GM20431 (cell line): ENCODE measurements around the gene FRMD8.

ENCODE experiments used
- in situ Hi-C: fragments of 300-500 bp; cut with MseI, MboI; formaldehyde crosslinking; loops from one replicate; pipeline ENCODE4 v1.15.0; 2020; ENCODE audit warnings: low sequenced_read_pairs; ENCODE audit not compliant: unreplicated experiment

The FRMD8 gene

DNA sequence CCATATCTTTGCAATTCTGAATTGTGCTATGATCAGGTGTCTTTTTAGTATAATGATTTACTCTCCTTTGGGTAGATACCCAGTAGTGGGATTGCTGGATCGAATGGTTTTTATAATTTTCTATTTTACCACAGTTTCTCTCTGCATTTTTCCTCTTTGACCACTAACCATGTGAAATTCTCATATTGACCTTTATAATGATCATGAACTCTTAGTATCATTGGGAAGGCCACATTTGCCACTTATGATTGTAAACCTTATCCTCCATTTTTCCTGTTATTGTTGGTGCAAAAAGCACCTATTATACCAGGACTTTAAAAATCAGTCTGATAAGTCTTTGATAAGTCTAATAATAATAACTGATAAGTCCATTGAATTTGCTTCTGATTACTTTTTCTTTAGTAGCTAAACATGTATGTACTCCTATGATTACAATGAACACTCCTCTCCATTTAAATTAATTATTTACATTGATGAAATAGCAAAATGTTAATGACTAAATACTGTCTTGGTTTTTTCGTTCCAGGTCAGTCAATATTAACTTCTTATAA is 45.7 kb downstream of the FRMD8 start:
- in situ Hi-C loops = no loop called here

DNA sequence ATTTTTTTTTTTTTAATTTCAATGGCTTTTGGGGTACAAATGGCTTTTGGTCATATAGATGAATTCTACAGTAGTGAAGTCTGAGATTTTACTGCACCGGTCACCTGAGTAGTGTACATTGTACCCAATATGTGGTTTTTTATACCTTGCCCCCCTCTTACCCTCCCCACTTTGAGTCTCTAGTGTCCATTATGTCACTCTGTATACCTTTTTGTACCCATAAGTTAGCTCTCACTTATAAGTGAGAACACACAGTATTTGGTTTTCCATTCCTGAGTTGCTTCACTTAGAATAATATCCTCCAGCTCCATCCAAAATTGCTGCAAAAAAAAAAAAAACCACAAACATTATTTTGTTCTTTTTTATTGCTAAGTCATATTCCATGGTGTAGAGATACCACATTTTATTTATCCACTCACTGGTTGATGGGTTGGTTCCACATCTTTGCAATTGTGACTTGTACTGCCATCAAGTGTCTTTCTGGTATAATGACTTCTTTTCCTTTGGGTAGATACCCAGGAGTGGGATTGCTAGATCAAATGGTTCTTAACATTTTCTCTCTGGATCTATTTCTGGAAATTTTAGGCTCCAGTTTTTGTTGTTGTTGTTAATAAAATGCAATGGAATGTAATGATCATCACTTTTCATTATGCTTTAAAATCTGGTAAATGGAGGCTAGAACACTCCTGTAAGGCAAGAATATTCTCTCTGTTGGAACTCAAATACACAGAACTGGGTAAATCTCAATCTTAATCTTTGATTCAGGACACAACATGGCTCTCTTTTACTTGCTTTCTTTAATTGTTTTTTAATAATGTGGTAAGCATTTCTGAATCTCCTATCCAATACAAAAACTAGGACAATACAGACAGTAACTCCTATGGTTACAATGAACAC is 46.5 kb downstream of the FRMD8 start:
- in situ Hi-C loops = no loop called here

DNA sequence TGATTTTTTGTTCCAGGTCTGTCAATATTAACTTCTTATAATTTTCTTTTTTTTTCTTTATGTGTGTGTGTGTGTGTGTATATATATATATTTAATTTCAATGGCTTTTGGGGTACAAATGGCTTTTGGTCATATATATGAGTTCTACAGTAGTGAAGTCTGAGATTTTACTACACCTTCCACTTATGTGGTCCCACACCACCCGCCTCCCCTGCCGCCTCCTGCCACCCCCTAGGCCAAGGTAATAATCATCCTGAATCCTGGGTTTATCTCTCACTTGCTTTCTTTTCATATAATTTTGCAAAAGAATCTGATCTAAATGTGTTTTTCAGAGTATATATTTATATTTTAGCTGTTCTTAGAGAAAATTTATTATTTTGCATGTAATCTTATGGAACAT is 47.2 kb downstream of the FRMD8 start:
- in situ Hi-C loops = no loop called here

DNA sequence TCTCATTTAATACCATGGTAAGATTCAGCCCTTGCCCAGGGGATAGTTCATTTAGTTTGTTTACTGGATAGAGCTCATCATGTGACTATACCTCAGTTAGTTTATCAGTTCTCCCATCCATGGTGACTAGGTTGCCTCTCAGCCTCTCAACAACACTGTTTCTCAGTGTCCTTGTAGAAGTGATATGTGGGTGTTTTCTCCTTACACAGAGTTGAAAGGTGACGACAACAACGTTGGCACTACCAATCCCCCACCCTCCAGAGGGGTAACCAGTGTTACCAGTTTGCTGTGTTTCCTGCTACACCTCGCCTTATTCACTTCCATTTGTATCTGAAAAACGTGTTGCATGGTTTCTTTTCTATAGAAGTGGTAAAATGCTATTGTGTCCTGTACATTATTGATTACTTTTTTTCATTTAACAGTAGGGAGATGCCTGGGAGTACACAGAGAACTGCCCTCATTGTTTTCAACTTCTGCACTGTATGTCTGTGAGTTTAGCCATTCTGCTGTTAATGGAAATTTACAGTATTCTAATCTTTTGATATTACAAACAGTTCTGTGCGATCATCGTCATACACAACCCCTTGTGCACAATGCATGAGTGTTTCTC is 47.7 kb downstream of the FRMD8 start:
- in situ Hi-C loops = no loop called here

DNA sequence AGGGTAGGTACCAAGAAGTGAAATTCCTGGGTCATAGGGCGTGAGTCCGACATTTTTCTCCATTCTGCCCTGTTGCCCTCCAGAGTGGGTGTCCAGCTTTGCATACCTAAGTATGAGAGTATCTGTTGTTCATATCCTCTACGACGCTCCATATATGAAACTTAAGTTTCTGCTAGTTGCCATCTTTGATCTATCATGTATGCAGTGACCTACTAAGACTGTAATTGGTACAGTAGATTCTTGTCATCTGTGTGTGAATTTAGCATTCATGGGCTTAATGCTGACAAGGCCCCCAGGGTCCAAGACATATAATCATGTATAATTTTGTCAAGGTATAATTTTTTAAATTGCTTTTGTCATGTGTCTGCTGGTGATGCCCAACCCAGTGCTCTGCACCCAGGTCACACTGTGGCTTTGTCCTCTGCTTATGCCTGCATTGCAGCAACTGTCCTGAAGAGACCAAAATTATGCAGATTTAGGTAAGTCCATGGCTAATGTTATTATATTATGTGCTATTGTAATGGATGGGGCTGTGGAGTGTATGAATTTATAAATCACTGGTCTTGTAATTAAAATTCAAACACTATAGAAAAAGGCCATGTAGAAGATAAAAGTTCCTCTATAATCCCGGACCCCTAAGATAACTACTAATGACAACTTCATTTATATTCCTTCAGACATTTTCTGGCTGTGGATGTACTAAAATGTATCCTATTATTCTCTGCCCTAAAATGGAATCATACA is 48.4 kb downstream of the FRMD8 start:
- in situ Hi-C loops = no loop called here

DNA sequence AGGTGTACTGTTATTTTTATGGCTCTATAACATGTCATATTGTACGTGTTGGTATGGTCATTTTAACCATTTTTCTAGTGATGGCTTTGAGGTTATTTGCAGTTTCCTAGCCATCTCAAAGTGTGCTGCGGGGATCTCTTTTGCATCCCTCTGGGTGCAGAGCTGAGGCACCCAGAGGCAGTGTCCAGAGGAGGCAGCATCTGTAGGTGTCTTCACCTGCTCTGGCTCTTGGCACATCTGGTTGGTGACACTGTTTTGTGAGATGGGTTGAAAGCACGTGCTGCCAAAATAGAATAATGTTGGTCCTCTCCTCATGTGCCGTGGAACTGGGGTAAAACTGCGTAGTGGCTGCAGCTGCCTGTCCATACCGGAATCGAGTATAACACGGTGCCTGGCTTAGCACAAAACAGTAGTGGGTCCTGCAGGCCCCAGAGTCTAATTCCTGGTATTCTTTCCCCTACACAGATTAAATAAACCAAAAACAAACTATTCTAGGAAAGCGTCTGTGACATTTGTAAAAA is 49.0 kb downstream of the FRMD8 start:
- in situ Hi-C loops = no loop called here

DNA sequence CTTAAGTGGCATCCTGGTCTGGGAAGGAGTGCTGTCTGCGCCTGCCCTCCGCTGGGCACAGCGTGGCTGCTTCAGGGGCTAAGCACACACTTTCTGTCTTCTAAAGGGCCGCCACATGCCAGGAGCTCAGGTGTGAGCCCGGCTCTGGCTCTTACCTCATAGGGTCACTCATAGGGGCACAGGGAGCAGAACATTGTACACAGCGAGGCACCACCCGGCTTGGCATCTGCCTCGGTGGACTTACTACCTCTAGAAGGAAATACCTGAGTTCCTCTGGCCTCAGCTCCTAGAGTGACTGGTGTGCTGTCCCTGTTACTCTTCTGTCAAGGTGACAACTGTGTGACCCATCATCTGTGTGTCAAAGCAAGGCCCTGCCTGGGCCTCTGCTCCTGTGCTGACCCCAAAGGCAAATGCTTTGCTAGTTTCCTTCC is 49.6 kb downstream of the FRMD8 start:
- in situ Hi-C loops = no loop called here

DNA sequence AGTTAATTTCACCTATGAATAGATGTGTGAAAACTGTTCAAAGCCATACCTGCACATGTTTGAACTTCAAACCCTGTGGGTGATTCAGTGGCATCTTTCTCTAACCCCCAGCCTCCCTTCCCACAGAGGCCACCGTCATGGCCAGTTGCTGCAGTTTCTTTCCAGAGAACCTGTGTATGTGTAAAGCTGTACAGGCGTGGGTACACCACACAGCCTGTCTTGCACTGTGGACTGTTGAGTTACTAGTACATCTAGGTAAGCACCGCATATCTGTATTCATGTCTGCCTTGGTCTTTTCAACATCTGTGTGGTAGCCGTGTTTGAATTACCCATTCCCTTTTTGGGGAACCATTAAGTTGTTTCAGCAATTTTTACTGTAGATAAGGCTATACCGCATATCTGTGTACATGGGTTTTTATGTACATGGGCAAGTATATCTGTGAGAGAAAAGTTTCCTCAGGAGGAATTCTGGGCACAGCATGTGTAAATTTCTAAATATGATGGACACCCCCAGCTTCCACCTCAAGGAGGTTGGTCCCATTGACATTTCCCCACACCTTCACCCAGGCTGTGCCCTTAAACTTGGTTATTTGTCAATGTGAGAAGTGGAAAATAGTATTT is 50.1 kb downstream of the FRMD8 start:
- in situ Hi-C loops = no loop called here

DNA sequence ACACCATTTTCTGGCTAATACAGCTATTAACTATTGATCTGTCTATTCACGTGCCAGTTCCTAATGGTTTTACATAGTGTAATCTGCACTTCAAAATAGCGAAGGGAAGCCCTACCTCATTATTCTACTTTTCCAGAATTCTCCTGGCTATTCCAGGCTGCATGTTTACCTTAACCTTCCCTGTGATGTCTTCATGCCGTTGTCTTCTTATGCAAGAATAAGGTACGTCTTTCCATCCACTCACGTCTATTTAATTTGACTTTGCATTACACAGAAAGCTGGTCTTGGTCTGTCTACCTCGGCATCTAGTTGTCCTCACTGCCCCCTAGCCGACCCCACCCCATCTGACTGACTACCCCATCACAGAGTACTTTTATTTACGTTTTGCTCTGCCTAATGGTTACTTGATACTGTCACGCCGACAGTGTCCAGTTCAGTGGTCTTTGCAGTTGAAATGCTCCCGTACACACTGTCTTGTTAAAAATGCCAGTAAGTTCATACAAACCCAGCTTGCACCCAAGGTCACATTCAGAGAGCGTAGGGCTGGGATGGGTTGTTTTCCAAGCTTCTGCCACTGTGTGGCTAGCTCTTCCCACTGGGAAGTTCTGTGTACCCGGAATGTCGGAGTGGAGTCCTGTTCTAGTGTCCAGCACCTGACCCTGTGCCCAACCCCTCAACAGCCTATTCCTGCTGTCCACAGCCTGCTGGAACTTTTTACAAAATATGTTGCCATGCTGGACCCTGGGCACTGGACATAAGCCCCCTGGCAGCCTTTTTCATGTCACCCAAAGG is 51.2 kb downstream of the FRMD8 start:
- in situ Hi-C loops = no loop called here

DNA sequence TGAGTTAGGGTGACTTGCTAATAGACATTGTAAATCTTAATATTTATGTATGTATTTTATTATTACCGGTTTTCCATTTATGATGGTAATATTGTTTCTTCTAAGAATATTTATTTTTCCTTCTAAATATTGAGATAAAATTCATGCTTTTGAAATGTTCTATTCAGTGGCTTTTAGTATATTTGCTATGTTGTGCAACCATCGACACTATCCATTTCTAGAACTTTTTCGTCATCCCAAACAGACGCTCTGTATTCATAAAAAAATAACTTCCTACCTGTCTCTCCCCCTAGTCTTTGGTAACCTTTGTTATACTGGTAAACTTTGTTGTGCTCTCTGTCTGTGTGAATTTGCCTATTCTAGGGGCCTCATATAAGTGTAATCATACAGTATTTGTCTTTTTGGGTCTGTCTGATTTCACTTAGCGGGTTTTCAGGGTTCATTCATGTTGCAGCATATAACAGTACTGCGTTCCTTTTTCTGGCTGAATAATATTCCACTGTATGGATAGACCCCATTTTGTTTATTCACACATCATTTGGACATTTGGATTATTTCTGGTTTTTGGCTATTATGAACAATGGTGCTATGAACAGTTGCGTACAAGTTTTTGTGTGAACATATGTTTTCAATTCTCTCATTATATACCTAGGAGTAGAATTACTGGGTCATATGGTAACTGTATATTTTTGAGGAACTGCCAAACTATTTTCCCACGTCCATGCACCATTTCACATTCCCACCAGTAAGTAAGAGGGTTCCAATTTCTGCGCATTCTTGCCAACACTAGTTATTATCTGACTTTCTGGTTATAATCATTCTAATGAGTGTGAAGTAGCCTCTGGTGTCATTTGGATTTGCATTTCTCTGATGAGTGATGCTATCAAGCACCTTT is 52.1 kb downstream of the FRMD8 start:
- in situ Hi-C loops = no loop called here

DNA sequence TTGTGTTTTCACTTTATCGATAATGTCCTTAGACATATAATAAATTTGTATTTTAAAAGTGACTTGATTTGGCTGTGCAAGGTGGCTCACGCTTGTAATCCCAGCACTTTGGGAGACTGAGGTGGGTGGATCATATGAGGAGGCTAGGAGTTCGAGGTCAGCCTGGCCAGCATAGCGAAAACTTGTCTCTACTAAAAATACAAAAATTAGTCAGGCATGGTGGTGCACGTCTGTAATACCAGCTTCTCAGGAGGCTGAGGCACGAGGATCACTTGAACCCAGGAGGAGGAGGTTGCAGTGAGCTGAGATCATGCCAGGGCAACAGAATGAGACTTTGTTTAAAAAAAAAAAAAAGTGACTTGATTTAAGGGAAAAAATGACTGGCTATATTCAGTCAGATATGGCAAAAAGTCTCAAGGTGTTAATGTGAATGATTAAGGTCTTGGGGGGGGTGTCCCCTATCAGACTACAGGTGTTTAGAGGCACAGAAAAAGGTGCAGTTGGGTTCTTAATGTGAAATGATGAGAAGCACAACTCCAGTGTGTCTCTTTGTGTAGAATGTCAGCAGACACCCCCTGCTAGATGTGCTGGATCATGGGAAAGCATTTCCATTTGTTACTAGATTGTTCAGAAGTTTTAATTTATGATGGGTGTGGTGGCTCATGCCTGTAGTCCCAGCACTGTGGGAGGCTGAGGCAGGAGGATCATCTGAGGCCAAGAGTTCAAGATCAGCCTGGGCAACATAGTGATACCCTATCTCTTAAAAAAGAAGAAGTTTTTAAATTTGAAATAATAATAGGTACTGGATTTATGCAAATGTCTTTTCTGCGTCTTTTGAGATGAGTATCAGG is 53.1 kb downstream of the FRMD8 start:
- in situ Hi-C loops = no loop called here

DNA sequence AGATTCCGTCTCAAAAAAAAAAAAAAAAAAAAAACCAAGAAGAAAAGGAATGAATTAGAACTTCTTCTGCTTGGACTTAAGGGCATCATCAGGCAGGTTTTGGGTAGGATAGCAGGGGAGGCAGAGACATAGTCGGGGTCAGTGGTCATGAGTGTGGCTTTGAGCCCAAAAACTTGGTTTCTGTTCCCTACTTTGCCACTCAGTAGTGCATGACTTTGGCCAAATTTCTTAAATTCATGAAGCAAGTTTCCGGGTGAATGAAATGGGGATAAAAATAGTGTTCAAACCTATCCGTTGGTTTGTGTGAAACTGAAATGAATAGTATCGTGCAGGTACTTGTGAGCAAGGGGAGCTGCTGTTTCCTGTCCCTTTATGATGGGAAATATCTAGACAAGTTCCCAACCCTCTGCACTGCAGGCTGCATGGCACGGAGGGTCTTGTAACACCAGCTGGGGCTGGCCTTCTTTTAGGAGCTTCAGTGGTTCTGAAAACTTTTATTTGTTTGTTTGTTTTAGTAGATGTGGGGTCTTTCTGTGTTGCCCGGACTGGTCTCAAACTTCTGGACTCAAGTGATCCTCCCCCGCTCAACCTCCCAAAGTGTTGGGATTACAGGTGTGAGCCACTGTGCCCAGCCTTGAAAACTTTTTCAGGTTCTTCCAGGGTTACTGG is 54.5 kb downstream of the FRMD8 start:
- in situ Hi-C loops = no loop called here

DNA sequence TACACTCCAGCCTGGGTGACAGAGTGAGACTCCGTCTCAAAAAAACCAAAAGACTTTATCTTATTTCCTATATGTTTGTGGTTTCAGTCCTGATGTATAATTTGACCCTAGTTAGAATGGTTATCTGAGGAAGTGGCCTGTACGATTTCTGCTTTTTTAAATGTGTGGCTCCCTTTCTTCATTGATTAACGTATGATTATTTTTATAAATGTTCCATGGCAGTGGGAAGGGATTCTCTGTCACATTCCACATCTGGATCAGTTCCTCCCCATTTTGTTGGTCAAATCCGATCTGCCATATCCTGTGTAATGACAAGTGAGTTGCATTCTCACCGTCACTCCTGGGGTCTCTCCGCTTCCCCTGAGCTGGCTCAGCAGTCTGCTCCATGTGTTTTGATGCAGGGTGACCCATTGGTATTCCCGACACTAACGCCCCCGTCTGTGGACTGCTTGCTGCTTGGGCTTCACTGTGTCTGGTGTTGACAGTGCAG is 56.5 kb downstream of the FRMD8 start:
- in situ Hi-C loops = no loop called here

DNA sequence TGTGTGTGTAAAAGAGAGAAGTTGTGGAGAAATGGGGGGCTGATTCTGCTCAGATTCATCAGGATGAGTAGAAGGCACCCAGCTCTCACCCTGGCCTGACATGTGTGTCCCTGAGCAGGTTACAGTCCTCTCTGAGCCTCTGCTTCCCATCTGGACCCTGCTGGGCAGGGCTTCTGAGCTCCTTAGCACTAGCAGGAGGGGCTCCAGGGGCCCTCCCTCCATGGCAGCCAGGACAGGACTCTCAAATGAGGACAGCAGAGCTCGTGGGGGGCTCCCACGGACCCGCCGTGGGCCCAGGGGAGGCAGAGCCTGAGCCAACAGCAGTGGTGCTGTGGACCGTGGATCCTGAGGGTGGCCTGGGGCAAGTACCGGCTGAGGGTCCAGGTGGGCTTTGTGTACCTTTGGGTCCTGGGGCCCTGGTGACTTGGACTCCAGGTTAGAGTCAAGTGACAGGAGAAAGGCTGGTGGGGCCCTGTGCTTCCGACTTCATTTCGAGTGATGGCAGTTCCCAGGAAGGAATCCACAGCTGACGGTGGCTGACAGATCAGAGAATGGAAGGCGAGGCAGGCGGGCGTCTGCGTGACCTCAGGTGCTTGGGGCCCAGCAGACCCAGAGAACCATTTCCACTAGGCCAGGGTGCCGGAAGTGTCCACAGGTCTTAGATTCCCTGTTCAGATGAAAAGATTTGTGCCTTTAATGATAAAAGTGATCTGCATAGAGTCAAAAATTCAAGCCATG is 58.0 kb downstream of the FRMD8 start:
- in situ Hi-C loops = no loop called here

DNA sequence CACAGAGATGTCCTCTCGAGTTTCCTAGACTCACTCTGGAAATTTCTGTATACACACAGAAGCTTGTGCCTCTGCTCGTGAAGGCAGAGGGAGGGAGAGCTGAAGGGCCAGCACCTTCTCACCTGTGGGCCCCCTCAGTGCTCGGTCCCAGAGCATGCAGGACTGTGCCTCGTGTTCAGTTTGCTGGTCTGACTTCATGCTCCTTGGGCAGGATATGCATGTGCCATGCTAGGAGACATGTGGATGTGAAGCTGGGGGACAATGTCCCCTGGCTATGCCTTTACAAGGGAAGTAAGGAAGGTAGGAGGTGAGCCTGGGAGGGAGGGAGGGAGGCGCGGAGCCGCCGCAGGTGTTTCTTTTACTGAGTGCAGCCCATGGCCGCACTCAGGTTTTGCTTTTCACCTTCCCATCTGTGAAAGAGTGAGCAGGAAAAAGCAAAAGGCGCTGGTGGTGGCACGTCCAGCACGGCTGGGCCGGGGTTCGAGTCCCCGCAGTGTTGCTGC is 58.7 kb downstream of the FRMD8 start:
- in situ Hi-C loops = no loop called here
